ENCODE results near the gene PCSK7. TPM values are rescaled to one million over a fixed set of nuclear protein-coding genes. Genes with fewer than 3 reads are reported as not detected.

Gene PCSK7
- total RNA-seq, 2 experiments from 2014 or later: 121 to 140 TPM

DNA sequence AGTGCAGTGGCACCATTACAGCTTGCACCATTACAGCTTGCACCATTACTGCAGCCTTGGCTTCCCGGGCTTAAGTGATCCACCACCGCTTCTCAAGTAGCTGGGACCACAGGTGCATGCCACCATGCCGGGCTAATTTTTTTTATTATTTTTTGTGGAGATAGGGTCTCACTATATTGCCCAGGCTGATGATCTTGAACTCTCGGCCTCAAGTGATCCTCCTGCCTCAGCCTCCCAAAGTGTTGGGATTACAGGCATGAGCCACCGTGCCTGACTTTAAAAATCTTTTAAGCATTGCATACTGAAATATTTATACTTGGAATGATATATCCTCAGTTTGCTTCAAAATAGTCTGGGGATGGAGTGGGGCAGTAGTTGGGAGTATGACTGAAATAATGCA, 77.4 kb downstream of the PCSK7 start:
- Mint-ChIP-seq H3K27ac (no peak overlapping the region), H3K4me3 (no peak overlapping the region), H3K4me1 (peaks cover 21% of the 10 kb centered on the region), H3K27me3 (no peaks in the 10 kb centered on the region), H3K36me3 (peaks cover 40% of the 10 kb centered on the region), H3K9me3 (ENCODE audit: low read depth) (no peaks in the 10 kb centered on the region)
- no peak for ATAC-seq
- CTCF ChIA-PET: interaction anchor here (0.6 kb wide), 1 partner anchor 15 kb away, joined by 3 read pairs; no protein-coding TSS in a partner anchor
- DNase-seq: no peak

Other genes starting within 250 kb of the PCSK7 start
- 10 to 100 TPM; 31.0 to 38.3 TPM for gene SIK3, start 133.6 kb downstream of the PCSK7 start, total RNA-seq
- gene PAFAH1B2, start 87.8 kb downstream of the PCSK7 start, total RNA-seq: 10 to 100 TPM; 54.5 to 66.4 TPM
- gene SIDT2, start 53.3 kb downstream of the PCSK7 start, total RNA-seq: 10 to 100 TPM; 18.9 to 21.3 TPM
- gene TAGLN, start 32.7 kb downstream of the PCSK7 start, total RNA-seq: 1 to 10 TPM; 2.3 to 2.7 TPM
- 10 to 100 TPM; 18.5 to 20.5 TPM for gene RNF214, start 598 bp upstream of the PCSK7 start, total RNA-seq
- 1 to 10 TPM; 4.5 to 5.1 TPM for gene BACE1-AS, start 59.3 kb upstream of the PCSK7 start, total RNA-seq
- gene BACE1, start 84.2 kb upstream of the PCSK7 start, total RNA-seq: 1 to 10 TPM in 1 of 2 experiments, under 1 TPM in 1; 0.79 to 1.7 TPM
- gene CEP164, start 95.8 kb upstream of the PCSK7 start, total RNA-seq: 10 to 100 TPM; 36.0 to 38.6 TPM